ENCODE measurements around the gene SNPH. TPM values are rescaled to one million over a fixed set of nuclear protein-coding genes. Genes with fewer than 3 reads are reported as not detected.

The SNPH gene
- total RNA-seq, 1 donor from 2014 or later, result 6.4 TPM

GRCh38 chr20:1323830-1324597, 57.9 kb downstream of the SNPH start:
- DNase-seq (ENCODE audit: low read depth, low spot score), result no peak

DNA sequence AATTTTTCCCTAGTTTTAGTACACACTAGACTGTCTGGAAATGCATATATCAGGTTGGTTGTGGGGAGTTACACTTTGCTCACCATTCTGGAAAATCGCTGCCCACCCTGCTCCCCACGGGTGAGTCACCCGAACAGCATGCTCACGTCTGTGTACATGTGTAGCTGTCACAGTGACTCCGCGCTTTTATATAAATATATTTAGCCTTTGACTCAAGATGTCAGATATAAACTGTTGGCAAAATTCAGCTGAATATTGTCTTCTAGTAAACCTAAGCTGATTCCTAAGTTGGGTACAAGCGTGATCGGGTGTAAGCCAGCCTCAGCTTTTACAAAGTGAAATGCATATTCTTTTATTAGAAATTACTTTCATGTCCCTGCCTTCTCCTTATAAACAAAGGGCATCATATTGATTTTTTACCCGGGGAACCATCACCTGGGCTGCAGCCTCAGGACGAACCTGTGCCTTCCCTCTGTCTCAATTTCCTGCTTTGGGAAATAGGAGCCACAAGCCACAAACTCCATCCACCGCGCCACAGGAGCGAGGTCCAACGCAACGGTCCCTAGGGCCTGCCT, 58.6 kb downstream of the SNPH start:
- DNase-seq (ENCODE audit: low read depth, low spot score), result no peak

DNA sequence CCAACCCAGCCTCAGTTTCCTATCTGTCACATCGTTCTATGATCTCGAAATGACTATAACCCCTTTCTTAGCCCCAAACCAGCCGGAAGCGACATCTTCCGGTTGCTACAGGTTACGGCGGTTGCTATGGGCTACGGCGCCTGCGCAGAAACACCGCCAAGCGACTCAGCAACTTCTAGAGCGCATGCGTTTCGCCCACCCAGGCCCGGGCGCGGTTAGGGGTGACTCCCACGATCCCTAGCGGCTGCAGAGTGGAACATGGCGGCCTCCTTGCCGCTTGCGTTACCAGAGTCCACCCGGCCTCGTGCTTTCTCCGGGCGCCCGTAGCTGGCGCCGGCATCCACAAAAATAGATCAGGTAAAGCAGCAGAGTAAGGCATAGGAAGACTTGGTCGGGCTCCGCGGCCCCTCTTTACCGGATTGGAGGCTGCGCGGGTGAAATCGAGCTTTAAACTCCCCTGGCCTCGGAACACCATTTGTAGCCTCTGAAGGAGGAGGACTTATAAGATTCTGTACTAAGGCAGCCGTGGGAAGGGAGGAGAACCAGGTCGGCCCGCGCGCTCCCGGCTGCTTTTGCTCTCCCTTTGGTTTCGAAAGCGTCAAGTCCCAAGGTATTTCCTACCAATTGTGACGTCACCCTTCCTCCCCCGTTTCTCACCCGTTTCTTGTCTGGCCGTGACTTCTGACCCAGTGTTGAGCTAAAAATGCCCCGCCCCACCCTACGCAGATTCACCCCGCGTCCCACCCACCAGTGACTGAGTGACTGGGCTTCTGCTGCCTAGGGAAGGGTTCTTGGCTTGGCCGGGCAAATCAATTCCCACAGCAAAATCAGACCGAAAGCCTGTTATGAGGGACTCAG, 59.3 kb downstream of the SNPH start:
- DNase-seq (ENCODE audit: low read depth, low spot score), result peak; percentile 93

- DNase-seq (ENCODE audit: low read depth, low spot score), result no peak
Observed at GRCh38 chr20:1326031-1326930, 60.2 kb downstream of the SNPH start.

DNA sequence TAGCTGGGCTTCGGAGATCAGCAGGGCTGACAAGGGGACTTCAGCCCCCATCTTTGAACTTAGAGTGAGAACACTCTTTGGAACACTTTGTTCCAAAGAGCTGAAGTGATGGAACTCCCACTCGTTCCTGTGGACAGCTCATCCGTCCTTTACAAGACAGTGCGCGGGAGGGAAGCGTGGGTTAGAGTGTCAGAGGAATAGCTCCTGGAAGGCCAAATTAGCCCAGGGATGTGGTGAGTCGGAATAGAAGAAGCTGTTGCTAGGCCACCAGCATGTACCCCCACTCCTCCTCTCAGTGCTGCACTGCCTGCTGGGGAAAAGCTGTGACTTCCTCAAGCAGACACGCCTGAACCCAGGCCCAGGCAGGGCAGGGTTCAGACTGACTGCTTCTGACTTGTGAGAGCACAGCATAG, 61.2 kb downstream of the SNPH start:
- DNase-seq (ENCODE audit: low read depth, low spot score), result no peak

DNA sequence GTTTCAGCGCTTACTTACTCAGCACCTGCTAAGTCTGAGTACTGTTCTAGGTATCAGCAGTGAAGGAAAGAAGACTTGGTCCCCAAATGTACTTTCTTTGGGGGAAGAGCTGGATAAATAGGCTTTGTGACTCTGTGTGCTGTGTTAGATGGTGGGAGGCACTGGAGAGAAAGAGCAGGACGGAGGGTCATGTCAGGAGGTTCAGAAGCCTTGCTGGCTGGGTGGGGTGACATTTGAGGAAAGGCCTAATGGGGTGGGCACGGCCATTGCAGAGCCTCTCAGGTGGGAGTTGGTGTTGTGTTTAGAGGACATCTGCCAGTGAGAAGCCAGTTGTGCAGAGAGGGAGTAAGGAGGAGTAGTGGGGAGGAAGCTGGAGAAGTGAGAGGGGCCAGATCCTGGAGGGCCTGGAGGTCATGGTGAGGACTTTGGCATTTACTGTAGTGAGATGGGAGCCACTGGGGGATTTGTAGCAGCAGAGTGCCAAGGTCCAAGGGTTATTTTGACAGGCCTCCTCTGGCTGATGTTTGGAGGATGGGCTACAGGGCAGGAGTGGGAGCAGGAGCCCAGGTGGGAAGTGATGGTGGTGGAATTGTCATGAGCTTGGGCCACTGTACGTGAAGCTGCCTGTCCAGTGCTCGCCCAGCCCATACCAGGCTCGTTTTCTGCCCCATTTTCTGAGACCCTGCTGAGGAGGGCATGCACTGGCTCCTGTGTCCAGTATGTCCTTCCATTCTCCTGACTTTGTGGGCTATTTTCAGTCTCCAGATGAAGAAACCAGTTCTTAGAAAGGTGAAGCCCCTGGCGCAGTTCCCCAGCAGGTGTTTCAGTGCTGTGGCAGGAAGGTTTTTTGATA, 62.0 kb downstream of the SNPH start:
- DNase-seq (ENCODE audit: low read depth, low spot score), result no peak

DNA sequence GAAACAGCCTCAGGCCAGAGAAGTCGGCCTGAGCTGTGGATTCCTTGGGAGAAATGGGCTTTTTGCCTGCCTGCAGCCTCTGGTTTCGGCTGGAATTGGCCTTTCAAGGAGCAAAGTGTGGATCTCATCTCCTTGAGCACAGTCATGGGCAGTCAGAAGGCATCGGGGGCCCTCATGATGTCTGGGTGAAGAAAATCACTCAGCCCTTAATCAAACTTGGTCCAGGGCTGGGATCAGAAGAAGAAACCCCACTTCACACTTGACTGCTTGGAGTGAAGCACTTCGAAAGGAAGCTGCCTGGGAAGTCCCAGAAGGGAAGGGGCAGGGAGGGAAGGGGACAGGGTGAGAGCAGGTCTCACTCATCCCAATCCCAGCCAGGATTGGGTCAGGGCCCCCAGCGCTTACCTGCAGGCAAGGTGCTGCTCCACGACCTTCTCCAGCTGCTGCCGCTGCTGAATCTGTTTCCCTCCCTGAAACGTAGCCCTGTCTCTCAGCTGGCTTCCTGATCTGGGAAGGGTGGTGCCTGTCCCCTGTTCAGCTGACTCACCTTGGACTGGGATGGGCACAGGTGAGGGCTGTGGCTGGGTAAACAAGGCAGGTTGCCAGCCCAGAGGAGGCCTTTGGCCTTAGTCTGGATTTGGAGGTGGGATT, 62.7 kb downstream of the SNPH start, which contains the start of gene SDCBP2:
Gene SDCBP2 (minus strand): TSS at position 460 of the 651 bp plus-strand sequence. CDS start 8,723 bp downstream, outside the sequence.
- DNase-seq (ENCODE audit: low read depth, low spot score), result no peak

- no peak for DNase-seq (ENCODE audit: low read depth, low spot score)
Observed at GRCh38 chr20:1330075-1330830, 64.2 kb downstream of the SNPH start.

- DNase-seq (ENCODE audit: low read depth, low spot score), result no peak
Observed at GRCh38 chr20:1331101-1331500, 65.0 kb downstream of the SNPH start.

DNA sequence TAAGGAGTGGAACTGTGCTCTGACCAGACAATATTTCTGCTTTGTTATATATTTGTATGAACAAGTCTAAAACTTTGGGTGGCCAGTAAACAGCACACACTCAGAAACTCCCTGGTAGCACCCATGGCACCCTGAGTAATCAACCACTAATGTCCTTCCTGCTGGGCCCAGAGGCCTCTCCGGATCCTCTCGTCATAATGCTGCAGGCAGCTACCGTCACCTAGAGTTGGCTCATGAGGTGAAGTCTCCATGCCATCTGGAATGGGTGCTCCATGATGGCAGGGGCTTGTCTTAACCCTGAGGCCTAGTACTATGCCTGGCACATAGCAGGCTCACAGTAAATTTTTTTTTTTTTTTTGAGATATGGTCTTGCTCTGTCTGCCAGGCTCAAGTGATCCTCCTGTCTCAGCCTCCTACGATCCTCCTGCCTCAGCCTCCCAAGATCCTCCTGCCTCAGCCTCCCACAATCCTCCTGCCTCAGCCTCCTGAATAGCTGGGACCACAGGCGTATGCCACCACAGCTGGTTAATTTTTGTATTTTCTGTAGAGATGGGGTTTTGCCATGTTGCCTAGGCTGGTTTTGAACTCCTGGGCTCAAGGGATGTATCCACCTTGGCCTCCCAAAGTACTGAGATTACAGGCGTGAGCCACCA, 65.8 kb downstream of the SNPH start:
- no peak for DNase-seq (ENCODE audit: low read depth, low spot score)

DNA sequence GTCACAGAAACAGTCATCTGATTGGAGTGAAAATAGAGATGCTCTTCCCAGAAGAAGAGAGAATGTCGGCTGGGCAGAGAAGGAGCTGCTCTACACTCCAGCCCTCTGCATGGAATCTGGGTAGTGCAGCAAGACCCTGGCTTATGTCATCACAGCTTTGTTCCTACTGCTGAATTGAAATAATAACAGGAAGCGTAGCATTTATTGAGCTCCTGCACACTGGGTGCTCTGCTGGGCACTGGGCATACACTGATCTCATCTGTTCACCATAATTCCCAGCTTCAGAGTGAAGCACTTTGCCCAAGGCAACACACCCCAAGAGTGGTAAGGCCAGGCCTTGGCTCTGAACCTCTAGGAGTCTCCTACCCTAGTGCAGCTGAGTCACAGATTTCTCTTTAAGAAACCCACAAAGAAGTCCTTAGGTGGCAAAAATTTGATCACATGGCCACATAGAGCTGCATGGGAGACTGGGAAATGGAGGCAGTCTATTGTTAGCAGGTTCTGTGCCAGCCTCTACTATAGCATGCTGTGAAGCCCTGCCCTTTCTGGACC, 66.7 kb downstream of the SNPH start:
- DNase-seq (ENCODE audit: low read depth, low spot score), result no peak

DNA sequence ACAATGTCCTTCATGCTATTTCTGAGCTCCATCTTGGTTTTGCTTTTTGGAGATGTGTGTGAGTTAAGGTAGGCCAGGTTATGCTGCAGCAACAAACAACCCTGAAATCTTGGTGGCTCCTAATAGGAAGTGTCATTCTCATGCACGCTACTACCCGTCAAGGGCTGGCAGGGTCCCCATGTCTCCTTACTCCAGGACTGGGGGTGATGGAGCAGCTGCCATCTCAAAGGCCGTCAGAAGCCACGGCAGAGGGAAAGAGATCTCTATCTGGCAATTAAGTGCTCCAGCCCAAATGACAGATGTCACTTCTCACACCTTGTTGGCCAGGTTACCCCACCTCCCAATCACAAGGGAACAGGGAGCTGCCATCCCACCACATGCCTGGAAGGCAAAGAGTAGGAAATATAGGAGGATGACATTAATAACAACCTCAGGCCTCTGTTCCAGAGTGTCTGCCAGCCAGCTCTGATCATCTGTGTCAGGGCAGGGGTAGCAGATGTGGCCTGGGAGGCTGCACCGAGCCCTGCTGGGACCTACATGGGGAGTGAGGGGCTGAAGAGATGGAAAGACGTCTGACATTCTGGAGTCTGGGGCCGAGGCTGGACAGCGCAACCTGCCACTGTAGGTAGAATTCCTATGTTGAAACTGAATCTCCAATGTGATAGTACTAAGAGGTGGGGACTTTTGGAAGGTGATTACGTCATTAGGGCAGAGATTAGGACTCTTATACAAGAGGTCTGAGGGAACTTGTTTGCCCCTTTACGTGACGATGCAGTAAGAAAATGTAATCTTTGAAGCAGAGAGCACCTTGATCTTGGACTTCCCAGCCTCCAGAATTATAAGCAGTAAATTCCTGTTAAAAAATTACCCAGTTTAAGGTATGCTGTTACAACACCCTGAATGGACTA, 67.6 kb downstream of the SNPH start:
- no peak for DNase-seq (ENCODE audit: low read depth, low spot score)

DNA sequence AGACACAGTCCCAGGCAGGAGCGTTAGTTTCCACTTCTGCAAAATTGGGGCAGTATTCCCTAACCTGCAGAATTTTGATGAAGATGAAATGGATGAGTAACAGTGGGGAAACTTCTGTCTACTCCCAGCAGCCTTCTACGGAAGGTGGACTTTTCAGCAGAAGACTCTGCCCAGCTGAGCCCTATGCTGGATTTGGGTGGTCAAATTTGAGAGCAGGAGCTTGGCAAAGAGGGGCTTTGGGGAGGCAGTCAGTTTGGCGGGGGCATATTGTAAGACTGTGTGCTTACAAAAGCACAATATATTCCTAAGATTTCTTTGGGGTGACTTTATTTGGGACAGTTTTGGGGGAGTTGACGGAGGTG, 68.3 kb downstream of the SNPH start:
- DNase-seq (ENCODE audit: low read depth, low spot score), result no peak

DNA sequence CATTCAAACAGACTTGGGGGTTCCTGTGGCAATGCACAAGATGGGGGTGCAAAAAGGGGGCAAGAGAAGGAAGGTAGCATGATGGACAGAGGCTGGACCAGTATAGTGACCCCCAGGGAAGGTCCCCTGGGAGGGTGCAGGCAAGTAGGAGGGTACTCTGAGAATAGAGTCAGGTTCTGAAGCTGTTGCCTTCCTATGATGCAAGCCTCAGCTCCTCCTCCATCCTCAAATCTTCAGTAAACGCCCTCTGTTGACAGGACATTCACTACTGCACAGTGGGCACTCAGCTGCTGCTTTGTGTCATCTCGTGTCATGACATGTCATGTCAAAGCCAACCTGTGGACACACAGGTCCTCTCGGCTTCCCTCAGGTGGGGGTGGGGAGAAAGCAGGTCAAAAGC, 68.7 kb downstream of the SNPH start:
- no peak for DNase-seq (ENCODE audit: low read depth, low spot score)

GRCh38 chr20:1335961-1336698, 70.0 kb downstream of the SNPH start:
- DNase-seq (ENCODE audit: low read depth, low spot score), result no peak

DNA sequence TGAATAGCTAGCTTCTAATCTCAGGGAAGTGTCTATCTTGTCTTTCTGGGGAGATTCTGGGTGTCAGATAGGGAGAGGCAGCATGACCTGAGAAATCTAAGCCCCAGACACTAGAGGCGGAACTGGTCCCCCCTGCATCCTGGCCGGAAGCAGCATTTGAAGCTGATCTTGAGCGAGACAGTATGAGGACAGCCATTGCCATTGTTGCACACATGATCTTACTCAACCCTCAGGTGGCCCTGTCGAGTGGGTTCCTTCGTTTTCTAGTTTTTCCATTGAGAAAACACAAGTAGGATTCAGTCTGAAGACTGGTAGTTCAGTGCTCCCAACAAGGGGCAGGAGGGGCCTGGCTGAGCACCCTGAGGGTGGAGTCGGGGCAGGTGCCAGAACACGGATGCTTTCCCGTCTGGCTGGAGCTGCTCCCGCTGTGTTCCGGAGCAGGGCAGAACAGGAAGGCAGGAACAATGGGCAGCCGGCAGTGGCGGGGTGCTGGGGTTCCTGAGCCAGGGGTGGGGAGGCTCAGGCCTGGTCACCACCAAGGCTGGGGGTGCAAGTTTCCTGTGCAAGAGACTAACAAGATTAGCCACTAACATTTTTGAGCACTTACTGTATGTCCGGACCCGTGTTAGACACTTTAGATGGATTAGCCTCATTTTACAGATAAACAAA, 70.7 kb downstream of the SNPH start:
- DNase-seq (ENCODE audit: low read depth, low spot score), result peak; percentile 91
